GM23338 (cell line): ENCODE measurements around the gene TMEM92. TPM values are rescaled to one million over a fixed set of nuclear protein-coding genes. Genes with fewer than 3 reads are reported as not detected.

ENCODE experiments used
- ATAC-seq: fragments of 200-7000 bp; cut with Tn5 transposase; 3 replicates; pipeline ENCODE4 v1.9.1; 2020
- DNase-seq: peaks from one replicate; pipeline ENCODE4 v3.0.0-alpha.2; 2015; ENCODE audit warnings: low spot score
- H2AFZ ChIP-seq: fragments of 200-600 bp; sonication (generic); 2 replicates; pipeline ENCODE4 v1.8.0; 2016; ENCODE audit warnings: antibody characterized with exemption, mild to moderate bottlenecking, moderate library complexity
- H3F3A ChIP-seq: fragments of 200-600 bp; sonication (generic); replicated peaks from 2 replicates; pipeline ENCODE4 v1.8.0; 2017; ENCODE audit warnings: antibody characterized with exemption, mixed run types, low read depth
- H3K27ac ChIP-seq: fragments of 200-600 bp; sonication (generic); 2 replicates; pipeline ENCODE4 v1.6.1; 2016; ENCODE audit warnings: low read depth
- H3K27me3 ChIP-seq: fragments of 200-600 bp; sonication (generic); 2 replicates; pipeline ENCODE4 v1.8.0; 2016; ENCODE audit warnings: mild to moderate bottlenecking, mixed run types, moderate library complexity; ENCODE audit not compliant: insufficient read depth
- H3K36me3 ChIP-seq: fragments of 200-600 bp; sonication (generic); 2 replicates; pipeline ENCODE4 v1.8.0; 2016; ENCODE audit warnings: mild to moderate bottlenecking; ENCODE audit not compliant: insufficient read depth
- H3K4me1 ChIP-seq: fragments of 200-600 bp; sonication (generic); 2 replicates; pipeline ENCODE4 v1.8.0; 2016; ENCODE audit warnings: mild to moderate bottlenecking, moderate library complexity; ENCODE audit not compliant: insufficient read depth
- H3K4me2 ChIP-seq: fragments of 200-600 bp; sonication (generic); 2 replicates; pipeline ENCODE4 v1.7.1; 2017; ENCODE audit warnings: mixed run types
- H3K4me3 ChIP-seq: fragments of 200-600 bp; sonication (generic); 2 replicates; pipeline ENCODE4 v1.6.1; 2016; ENCODE audit warnings: mixed run types
- H3K79me2 ChIP-seq: fragments of 200-600 bp; sonication (generic); replicated peaks from 2 replicates; pipeline ENCODE4 v1.8.0; 2017; ENCODE audit warnings: mild to moderate bottlenecking; ENCODE audit not compliant: insufficient read depth
- H3K9me2 ChIP-seq: fragments of 200-600 bp; sonication (generic); 2 replicates; pipeline ENCODE4 v1.8.0; 2017; ENCODE audit not compliant: insufficient read depth
- H4K20me1 ChIP-seq: fragments of 200-600 bp; sonication (generic); replicated peaks from 2 replicates; pipeline ENCODE4 v1.8.0; 2017; ENCODE audit warnings: mild to moderate bottlenecking; ENCODE audit not compliant: insufficient read depth
- H3K27ac Mint-ChIP-seq: 2 replicates; pipeline ENCODE4 v1.8.0; 2020; ENCODE audit warnings: inconsistent platforms, mild to moderate bottlenecking, moderate library complexity, mixed read lengths
- H3K27me3 Mint-ChIP-seq: 3 replicates; pipeline ENCODE4 v1.8.0; 2022; ENCODE audit warnings: low read depth, mild to moderate bottlenecking, moderate library complexity, mixed read lengths, inconsistent platforms; ENCODE audit not compliant: insufficient read depth, poor library complexity
- H3K36me3 Mint-ChIP-seq: 3 replicates; pipeline ENCODE4 v1.8.0; 2021; ENCODE audit warnings: low read depth, mild to moderate bottlenecking, inconsistent platforms, moderate library complexity, mixed read lengths
- H3K4me1 Mint-ChIP-seq: 3 replicates; pipeline ENCODE4 v1.8.0; 2020; ENCODE audit warnings: mild to moderate bottlenecking, inconsistent platforms, mixed read lengths
- H3K4me3 Mint-ChIP-seq: 3 replicates; pipeline ENCODE4 v1.8.0; 2021; ENCODE audit warnings: moderate library complexity, mild to moderate bottlenecking, inconsistent platforms, mixed read lengths
- H3K9me3 Mint-ChIP-seq: 3 replicates; pipeline ENCODE4 v1.8.0; 2020; ENCODE audit warnings: moderate library complexity, mild to moderate bottlenecking, inconsistent platforms, mixed read lengths
- CREB1 ChIP-seq: fragments of 250-450 bp; sonication (Bioruptor Pico); IDR thresholded peaks from 2 replicates; pipeline ENCODE4 v1.5.0; 2020; ENCODE audit warnings: low read depth, mild to moderate bottlenecking, moderate library complexity
- ETS1 ChIP-seq: IDR thresholded peaks from 2 replicates; pipeline ENCODE4 v1.6.1; 2016; ENCODE audit warnings: antibody characterized with exemption
- EZH2 ChIP-seq: fragments of 200-600 bp; sonication (generic); IDR thresholded peaks from one replicate; pipeline ENCODE4 v1.8.0; 2017; ENCODE audit warnings: antibody characterized with exemption, mild to moderate bottlenecking, low read depth; ENCODE audit not compliant: unreplicated experiment
- EZH2phosphoT487 ChIP-seq: fragments of 200-600 bp; sonication (generic); IDR thresholded peaks from one replicate; pipeline ENCODE4 v1.8.1; 2018; ENCODE audit warnings: antibody characterized with exemption; ENCODE audit not compliant: unreplicated experiment
- JUNB ChIP-seq: IDR thresholded peaks from one replicate; pipeline ENCODE4 v1.6.1; 2016; ENCODE audit warnings: antibody characterized with exemption; ENCODE audit not compliant: unreplicated experiment
- NANOG ChIP-seq: IDR thresholded peaks from 2 replicates; pipeline ENCODE4 v1.6.1; 2016; ENCODE audit warnings: antibody characterized with exemption, borderline replicate concordance
- POLR2AphosphoS5 ChIP-seq: IDR thresholded peaks from 2 replicates; pipeline ENCODE4 v1.6.1; 2016; ENCODE audit warnings: antibody characterized with exemption, low read depth
- REST ChIP-seq: IDR thresholded peaks from one replicate; pipeline ENCODE4 v1.6.1; 2018; ENCODE audit warnings: antibody characterized with exemption; ENCODE audit not compliant: unreplicated experiment
- STAT1 ChIP-seq: IDR thresholded peaks from one replicate; pipeline ENCODE4 v1.6.1; 2016; ENCODE audit warnings: antibody characterized with exemption; ENCODE audit not compliant: unreplicated experiment
- ZNF114 ChIP-seq: fragments of 250-450 bp; sonication (Bioruptor Pico); IDR thresholded peaks from 2 replicates; pipeline ENCODE4 v1.5.0; 2020; ENCODE audit warnings: mild to moderate bottlenecking, moderate library complexity
- ZNF331 ChIP-seq: fragments of 250-450 bp; sonication (Bioruptor Pico); IDR thresholded peaks from 2 replicates; pipeline ENCODE4 v1.5.0; 2020; ENCODE audit warnings: low read depth, mild to moderate bottlenecking, moderate library complexity
- polyA plus RNA-seq: library from polyadenylated mRNA; unstranded; fragments of >200 nt; fragmentation: Nextera tagmentation; extraction: Ambion mirVana; gene quantifications from 2 replicates; pipeline ENCODE4 v1.2.1, GENCODE V29; 2016
- total RNA-seq: library from RNA; depleted of rRNA; stranded (reverse); fragments of >200 nt; shearing (Covaris generic); gene quantifications from 2 replicates; pipeline ENCODE4 v1.2.3, GENCODE V29; 2014
- TF ChIP-seq, protein P1 (sequence below): fragments of 250-450 bp; sonication (Bioruptor Pico); IDR thresholded peaks from 2 replicates; pipeline ENCODE4 v1.5.0; 2020; ENCODE audit warnings: mild to moderate bottlenecking, moderate library complexity
- TF ChIP-seq, protein P2 (sequence below), 2 experiments: fragments of 200-600 bp in 1 of 2; sonication (generic) in 1 of 2; conservative IDR thresholded peaks; 2 replicates each; pipeline versions ENCODE4 v1.5.1 to v1.6.1; 2016 to 2017; ENCODE audit warnings: antibody characterized with exemption in 2 of 2, low read depth in 2 of 2, mild to moderate bottlenecking in 2 of 2, moderate library complexity in 1 of 2

The TMEM92 gene
- total and polyA plus RNA-seq, 2 experiments from 2014 or later, result 9.7 to 18.4 TPM

- no peaks in the 10 kb centered on the region; the same call in 2 of the 3 replicates for H3K9me3 Mint-ChIP-seq
- H2AFZ ChIP-seq, result no peak overlapping the region
- no peaks in the 10 kb centered on the region for H3K79me2 ChIP-seq
- ATAC-seq (no peak), DNase-seq (no peak)
- no peaks in the 10 kb centered on the region for H3K27me3 ChIP-seq
- peaks cover 4% of the 10 kb centered on the region for H3K27me3 Mint-ChIP-seq
- no peaks in the 10 kb centered on the region for H3K4me1 ChIP-seq
- H3K36me3 ChIP-seq, result no peaks in the 10 kb centered on the region
- no peak overlapping the region for H3K27ac Mint-ChIP-seq
- H3K27ac ChIP-seq, result no peak overlapping the region
- H3K9me2 ChIP-seq, result no peaks in the 10 kb centered on the region
- H3F3A ChIP-seq, result no peaks in the 10 kb centered on the region
- no peaks in the 10 kb centered on the region for H3K36me3 Mint-ChIP-seq
- H3K4me3 ChIP-seq, result no peak overlapping the region
- H3K4me1 Mint-ChIP-seq, result no peaks in the 10 kb centered on the region; the same call in 2 of the 3 replicates
- H4K20me1 ChIP-seq, result no peaks in the 10 kb centered on the region
- no peak overlapping the region for H3K4me2 ChIP-seq
- TF ChIP-seq EZH2phosphoT487 (no peak), ETS1 (no peak), JUNB (no peak), NANOG (no peak), ZNF114 (CRISPR knock-in tag) (no peak), POLR2AphosphoS5 (no peak), CREB1 (CRISPR knock-in tag) (no peak), ZNF331 (CRISPR knock-in tag) (no peak), EZH2 (no peak), STAT1 (no peak), REST (no peak)
- TF ChIP-seq, protein P1, sequence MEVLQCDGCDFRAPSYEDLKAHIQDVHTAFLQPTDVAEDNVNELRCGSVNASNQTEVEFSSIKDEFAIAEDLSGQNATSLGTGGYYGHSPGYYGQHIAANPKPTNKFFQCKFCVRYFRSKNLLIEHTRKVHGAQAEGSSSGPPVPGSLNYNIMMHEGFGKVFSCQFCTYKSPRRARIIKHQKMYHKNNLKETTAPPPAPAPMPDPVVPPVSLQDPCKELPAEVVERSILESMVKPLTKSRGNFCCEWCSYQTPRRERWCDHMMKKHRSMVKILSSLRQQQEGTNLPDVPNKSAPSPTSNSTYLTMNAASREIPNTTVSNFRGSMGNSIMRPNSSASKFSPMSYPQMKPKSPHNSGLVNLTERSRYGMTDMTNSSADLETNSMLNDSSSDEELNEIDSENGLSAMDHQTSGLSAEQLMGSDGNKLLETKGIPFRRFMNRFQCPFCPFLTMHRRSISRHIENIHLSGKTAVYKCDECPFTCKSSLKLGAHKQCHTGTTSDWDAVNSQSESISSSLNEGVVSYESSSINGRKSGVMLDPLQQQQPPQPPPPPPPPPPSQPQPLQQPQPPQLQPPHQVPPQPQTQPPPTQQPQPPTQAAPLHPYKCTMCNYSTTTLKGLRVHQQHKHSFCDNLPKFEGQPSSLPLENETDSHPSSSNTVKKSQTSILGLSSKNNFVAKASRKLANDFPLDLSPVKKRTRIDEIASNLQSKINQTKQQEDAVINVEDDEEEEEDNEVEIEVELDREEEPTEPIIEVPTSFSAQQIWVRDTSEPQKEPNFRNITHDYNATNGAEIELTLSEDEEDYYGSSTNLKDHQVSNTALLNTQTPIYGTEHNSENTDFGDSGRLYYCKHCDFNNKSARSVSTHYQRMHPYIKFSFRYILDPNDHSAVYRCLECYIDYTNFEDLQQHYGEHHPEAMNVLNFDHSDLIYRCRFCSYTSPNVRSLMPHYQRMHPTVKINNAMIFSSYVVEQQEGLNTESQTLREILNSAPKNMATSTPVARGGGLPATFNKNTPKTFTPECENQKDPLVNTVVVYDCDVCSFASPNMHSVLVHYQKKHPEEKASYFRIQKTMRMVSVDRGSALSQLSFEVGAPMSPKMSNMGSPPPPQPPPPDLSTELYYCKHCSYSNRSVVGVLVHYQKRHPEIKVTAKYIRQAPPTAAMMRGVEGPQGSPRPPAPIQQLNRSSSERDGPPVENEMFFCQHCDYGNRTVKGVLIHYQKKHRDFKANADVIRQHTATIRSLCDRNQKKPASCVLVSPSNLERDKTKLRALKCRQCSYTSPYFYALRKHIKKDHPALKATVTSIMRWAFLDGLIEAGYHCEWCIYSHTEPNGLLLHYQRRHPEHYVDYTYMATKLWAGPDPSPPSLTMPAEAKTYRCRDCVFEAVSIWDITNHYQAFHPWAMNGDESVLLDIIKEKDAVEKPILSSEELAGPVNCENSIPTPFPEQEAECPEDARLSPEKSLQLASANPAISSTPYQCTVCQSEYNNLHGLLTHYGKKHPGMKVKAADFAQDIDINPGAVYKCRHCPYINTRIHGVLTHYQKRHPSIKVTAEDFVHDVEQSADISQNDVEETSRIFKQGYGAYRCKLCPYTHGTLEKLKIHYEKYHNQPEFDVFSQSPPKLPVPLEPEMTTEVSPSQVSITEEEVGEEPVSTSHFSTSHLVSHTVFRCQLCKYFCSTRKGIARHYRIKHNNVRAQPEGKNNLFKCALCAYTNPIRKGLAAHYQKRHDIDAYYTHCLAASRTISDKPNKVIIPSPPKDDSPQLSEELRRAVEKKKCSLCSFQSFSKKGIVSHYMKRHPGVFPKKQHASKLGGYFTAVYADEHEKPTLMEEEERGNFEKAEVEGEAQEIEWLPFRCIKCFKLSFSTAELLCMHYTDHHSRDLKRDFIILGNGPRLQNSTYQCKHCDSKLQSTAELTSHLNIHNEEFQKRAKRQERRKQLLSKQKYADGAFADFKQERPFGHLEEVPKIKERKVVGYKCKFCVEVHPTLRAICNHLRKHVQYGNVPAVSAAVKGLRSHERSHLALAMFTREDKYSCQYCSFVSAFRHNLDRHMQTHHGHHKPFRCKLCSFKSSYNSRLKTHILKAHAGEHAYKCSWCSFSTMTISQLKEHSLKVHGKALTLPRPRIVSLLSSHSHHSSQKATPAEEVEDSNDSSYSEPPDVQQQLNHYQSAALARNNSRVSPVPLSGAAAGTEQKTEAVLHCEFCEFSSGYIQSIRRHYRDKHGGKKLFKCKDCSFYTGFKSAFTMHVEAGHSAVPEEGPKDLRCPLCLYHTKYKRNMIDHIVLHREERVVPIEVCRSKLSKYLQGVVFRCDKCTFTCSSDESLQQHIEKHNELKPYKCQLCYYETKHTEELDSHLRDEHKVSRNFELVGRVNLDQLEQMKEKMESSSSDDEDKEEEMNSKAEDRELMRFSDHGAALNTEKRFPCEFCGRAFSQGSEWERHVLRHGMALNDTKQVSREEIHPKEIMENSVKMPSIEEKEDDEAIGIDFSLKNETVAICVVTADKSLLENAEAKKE (CRISPR knock-in tag), result no peak
- TF ChIP-seq, protein P2, sequence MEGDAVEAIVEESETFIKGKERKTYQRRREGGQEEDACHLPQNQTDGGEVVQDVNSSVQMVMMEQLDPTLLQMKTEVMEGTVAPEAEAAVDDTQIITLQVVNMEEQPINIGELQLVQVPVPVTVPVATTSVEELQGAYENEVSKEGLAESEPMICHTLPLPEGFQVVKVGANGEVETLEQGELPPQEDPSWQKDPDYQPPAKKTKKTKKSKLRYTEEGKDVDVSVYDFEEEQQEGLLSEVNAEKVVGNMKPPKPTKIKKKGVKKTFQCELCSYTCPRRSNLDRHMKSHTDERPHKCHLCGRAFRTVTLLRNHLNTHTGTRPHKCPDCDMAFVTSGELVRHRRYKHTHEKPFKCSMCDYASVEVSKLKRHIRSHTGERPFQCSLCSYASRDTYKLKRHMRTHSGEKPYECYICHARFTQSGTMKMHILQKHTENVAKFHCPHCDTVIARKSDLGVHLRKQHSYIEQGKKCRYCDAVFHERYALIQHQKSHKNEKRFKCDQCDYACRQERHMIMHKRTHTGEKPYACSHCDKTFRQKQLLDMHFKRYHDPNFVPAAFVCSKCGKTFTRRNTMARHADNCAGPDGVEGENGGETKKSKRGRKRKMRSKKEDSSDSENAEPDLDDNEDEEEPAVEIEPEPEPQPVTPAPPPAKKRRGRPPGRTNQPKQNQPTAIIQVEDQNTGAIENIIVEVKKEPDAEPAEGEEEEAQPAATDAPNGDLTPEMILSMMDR (conservative IDR thresholded peaks at IDR 0.05; ENCODE audit: low read depth in 2 of 2), result no peak
- no peak overlapping the region for H3K4me3 Mint-ChIP-seq
These were observed 51.6 kb downstream of the TMEM92 start for GRCh38 chr17:50325906-50326305.
